K562 (cell line): ENCODE measurements around the gene CHRM3. TPM values are rescaled to one million over a fixed set of nuclear protein-coding genes. Genes with fewer than 3 reads are reported as not detected.

Experiments used
- ATAC-seq: fragments of 200-7000 bp; cut with Tn5 transposase; 3 replicates; pipeline ENCODE4 v1.9.1; 2020; ENCODE audit warnings: moderate library complexity
- BruUV-seq: library from RNA; stranded (reverse); fragments of 400-500 nt; replicated peaks from 2 replicates; lab custom pipeline; 2021; lab: Mats Ljungman, UMichigan
- CTCF ChIA-PET: fragments of 300-600 bp; formaldehyde crosslinking; extraction: SDS; loops from one replicate; lab custom pipeline; 2021; ENCODE audit warnings: low intra/inter-chr PET ratio; lab: Yijun Ruan, JAX
- POLR2A ChIA-PET: fragments of 300-600, 350-650 bp; sonication (Branson Sonifier 250); formaldehyde crosslinking; extraction: SDS; loops from one replicate; lab custom pipeline; 2021; ENCODE audit warnings: antibody characterized with exemption, inconsistent platforms; lab: Yijun Ruan, JAX
- DNase-seq, 4 experiments: peaks; one replicate each; pipeline versions ENCODE4 v3.0.0 to v3.0.0-alpha.2; 2011 to 2018; ENCODE audit warnings: low spot score in 3 of 4, mixed read lengths in 3 of 4; ENCODE audit errors: extremely low read depth in 1 of 4
- FAIRE-seq: peaks from 2 replicates; lab custom pipeline; 2011; peaks lifted over from hg19 to GRCh38; lab: Jason Lieb, UNC
- H2AFZ ChIP-seq: 2 replicates; pipeline ENCODE4 v1.6.0; 2011; ENCODE audit warnings: low read depth, low read length, control low read depth, inconsistent platforms
- H3K27ac ChIP-seq: fragments of 200-600 bp; 3 replicates; pipeline ENCODE4 v1.8.0; 2011; ENCODE audit warnings: low read depth, mild to moderate bottlenecking, control low read depth, inconsistent platforms, low read length, moderate library complexity, mixed read lengths; ENCODE audit errors: extremely low read depth
- H3K27me3 ChIP-seq, 2 experiments: fragments of 300-600 bp in 1 of 2; 2 replicates in 1 of 2; 3 replicates in 1 of 2; pipeline versions ENCODE4 v1.6.0 to v1.8.0; 2011; ENCODE audit warnings: inconsistent platforms in 2 of 2, low read length in 2 of 2, mild to moderate bottlenecking in 1 of 2, mixed read lengths in 1 of 2, moderate library complexity in 1 of 2; ENCODE audit not compliant: control insufficient read depth in 2 of 2, insufficient read depth in 2 of 2
- H3K36me3 ChIP-seq: fragments of 300-600 bp; 3 replicates; pipeline ENCODE4 v1.8.0; 2011; ENCODE audit warnings: mild to moderate bottlenecking, low read length, inconsistent platforms; ENCODE audit not compliant: control insufficient read depth, insufficient read depth
- H3K4me1 ChIP-seq, 2 experiments: fragments of 200-600 bp in 1 of 2; replicated peaks in 1 of 2; 2 replicates in 1 of 2; 3 replicates in 1 of 2; pipeline versions ENCODE4 v1.5.1 to v1.8.0; 2011; ENCODE audit warnings: inconsistent platforms in 2 of 2, low read length in 2 of 2, mild to moderate bottlenecking in 1 of 2, mixed read lengths in 1 of 2, moderate library complexity in 1 of 2; ENCODE audit not compliant: control insufficient read depth in 2 of 2, insufficient read depth in 2 of 2
- H3K4me2 ChIP-seq: 2 replicates; pipeline ENCODE4 v1.6.1; 2011; ENCODE audit warnings: low read length, control low read depth, inconsistent platforms, mixed read lengths; ENCODE audit not compliant: insufficient read depth
- H3K4me3 ChIP-seq: fragments of 200-600 bp; sonication (generic), shearing (Covaris generic); 2 replicates; pipeline ENCODE4 v1.5.1; 2016; ENCODE audit warnings: control low read depth, inconsistent platforms
- H3K79me2 ChIP-seq: fragments of 200-600 bp; 3 replicates; pipeline ENCODE4 v1.8.0; 2011; ENCODE audit warnings: low read length, inconsistent platforms; ENCODE audit not compliant: control insufficient read depth, insufficient read depth
- H3K9ac ChIP-seq, 2 experiments: 2 replicates each; pipeline versions ENCODE4 v1.6.0 to v1.6.1; 2011; ENCODE audit warnings: low read depth in 2 of 2, low read length in 2 of 2, control low read depth in 1 of 2, inconsistent platforms in 1 of 2, mild to moderate bottlenecking in 1 of 2, mixed read lengths in 1 of 2; ENCODE audit not compliant: insufficient read depth in 1 of 2
- H3K9me1 ChIP-seq: one replicate; pipeline ENCODE4 v1.6.0; 2011; ENCODE audit warnings: inconsistent platforms, mild to moderate bottlenecking, low read length, moderate library complexity; ENCODE audit not compliant: control insufficient read depth, insufficient read depth
- H3K9me3 ChIP-seq: replicated peaks from 2 replicates; pipeline ENCODE4 v1.5.1; 2011; ENCODE audit warnings: low read depth, low read length, inconsistent platforms; ENCODE audit not compliant: control insufficient read depth, insufficient read depth
- H4K20me1 ChIP-seq: replicated peaks from 2 replicates; pipeline ENCODE4 v1.6.1; 2011; ENCODE audit warnings: low read length, inconsistent platforms, mixed read lengths; ENCODE audit not compliant: control insufficient read depth, insufficient read depth
- ARID4B ChIP-seq: sonication (generic); formaldehyde crosslinking; IDR thresholded peaks from 2 replicates; pipeline ENCODE4 v1.8.0; 2022; ENCODE audit warnings: mild to moderate bottlenecking, missing genetic modification reagents
- ILK ChIP-seq: fragments of 450-650 bp; IDR thresholded peaks from 2 replicates; pipeline ENCODE4 v1.6.1; 2016; ENCODE audit warnings: missing genetic modification characterization, low read depth, mild to moderate bottlenecking, missing compliant biosample characterization, moderate library complexity, borderline replicate concordance
- NCOR1 ChIP-seq: fragments of 450-650 bp; IDR thresholded peaks from 2 replicates; pipeline ENCODE4 v1.6.1; 2016; ENCODE audit warnings: mild to moderate bottlenecking, moderate library complexity
- NKRF ChIP-seq: fragments of 450-650 bp; IDR thresholded peaks from 2 replicates; pipeline ENCODE4 v1.6.1; 2016; ENCODE audit warnings: borderline replicate concordance
- SIN3A ChIP-seq, 2 experiments: fragments of 150-350 bp in 1 of 2; IDR thresholded peaks; 2 replicates each; pipeline ENCODE4 v1.6.1; 2011 to 2016; ENCODE audit warnings: borderline replicate concordance in 2 of 2, low read depth in 2 of 2, low read length in 2 of 2, mild to moderate bottlenecking in 2 of 2, moderate library complexity in 2 of 2; ENCODE audit not compliant: control insufficient read depth in 1 of 2
- THAP12 ChIP-seq: fragments of 250-450 bp; sonication (Bioruptor Pico); IDR thresholded peaks from 2 replicates; pipeline ENCODE4 v1.9.0; 2021; ENCODE audit warnings: mild to moderate bottlenecking, inconsistent platforms
- ZC3H8 ChIP-seq: fragments of 450-650 bp; IDR thresholded peaks from 2 replicates; pipeline ENCODE4 v1.6.1; 2017
- WGBS: fragments of 100-300 bp; shearing (Covaris generic); methylation state at CpG from one replicate; pipeline ENCODE4 v1.1.6; 2016; ENCODE audit warnings: low coverage, mixed read lengths; ENCODE audit not compliant: insufficient coverage; ENCODE audit errors: missing lambda C conversion rate; 5-methylcytosine and 5-hydroxymethylcytosine counted together
- in situ Hi-C: fragments of 300-500 bp; cut with MboI; formaldehyde crosslinking; loops from 4 replicates; pipeline ENCODE4 v1.15.0; 2018; ENCODE audit warnings: inconsistent platforms, mixed read lengths
- intact Hi-C: fragments of 100-400 bp; cut with micrococcal nuclease; formaldehyde crosslinking; loops from 2 replicates; pipeline ENCODE4 v1.14.2; 2022
- polyA plus RNA-seq, 8 experiments: library from polyadenylated mRNA; depleted of rRNA in 4 of 8; stranded (reverse) in 5 of 8; unstranded in 3 of 8; fragments of >200 nt; fragmentation: Nextera tagmentation in 2 of 8; fragmentation: Illumina TruSeq in 1 of 8; extraction: Ambion mirVana in 2 of 8; extraction: Trizol in 1 of 8; gene quantifications; 2 replicates each; pipeline versions ENCODE4 v1.2.1 to v1.2.3, GENCODE V29; 2011 to 2014; ENCODE audit warnings: inconsistent platforms in 1 of 8, missing spikeins in 1 of 8
- total RNA-seq, 7 experiments: library from RNA; depleted of rRNA in 6 of 7; stranded (reverse); fragments of >200 nt in 6 of 7; fragmentation: Illumina TruSeq in 2 of 7; extraction: Trizol in 2 of 7; gene quantifications; 2 replicates each; pipeline versions ENCODE4 v1.2.1 to v1.2.3, GENCODE V29; 2011 to 2021; ENCODE audit warnings: low replicate concordance in 1 of 7

The CHRM3 gene
- total and polyA plus RNA-seq, 9 of the 15 experiments (the other 6 are each of a cell fraction or from before 2014, with no cell fraction given): 0.03 to 0.18 (median 0.05) TPM; not detected in 4

- DNase-seq (no peak), FAIRE-seq (no peak), ATAC-seq (no peak)
- TF ChIP-seq NKRF: no peak
- no peak for TF ChIP-seq ZC3H8
- TF ChIP-seq SIN3A (IDR thresholded peaks at IDR 0.05; ENCODE audit: borderline replicate concordance in 2 of 2, control insufficient read depth in 1 of 2, low read depth in 2 of 2, low read length in 2 of 2): no peak
- TF ChIP-seq ILK (tag): no peak
- TF ChIP-seq NCOR1: no peak
- TF ChIP-seq THAP12: no peak
- TF ChIP-seq ARID4B (CRISPR knock-in tag): no peak
- no peak overlapping the region for H2AFZ ChIP-seq
- no peak overlapping the region for H3K9ac ChIP-seq
- ChIA-PET POLR2A (no interaction called here), CTCF (no interaction called here)
- H3K36me3 ChIP-seq: no peaks in the 10 kb centered on the region
- H3K27me3 ChIP-seq: no peaks in the 10 kb centered on the region
- no peak overlapping the region for H3K4me3 ChIP-seq
- H3K4me2 ChIP-seq: no peak overlapping the region
- H3K27ac ChIP-seq: no peak overlapping the region
- H3K9me3 ChIP-seq: no peaks in the 10 kb centered on the region
- WGBS: 0% methylated on average over 2 of the region's 2 CpGs
- H3K79me2 ChIP-seq: no peaks in the 10 kb centered on the region
- in situ Hi-C loops (no loop called here), intact Hi-C loops (no loop called here)
- H3K9me1 ChIP-seq: no peaks in the 10 kb centered on the region
- H4K20me1 ChIP-seq: no peaks in the 10 kb centered on the region
- no TSS peak for BruUV-seq
- no peaks in the 10 kb centered on the region for H3K4me1 ChIP-seq
Measured at GRCh38 chr1:239357867-239358266, 28.5 kb upstream of the CHRM3 start.
